ENCODE measurements around the gene CACNA2D3.

Gene CACNA2D3

GRCh38 chr3:54847361-54847760, 725.0 kb downstream of the CACNA2D3 start:
- H2AFZ ChIP-seq (ENCODE audit: low read length) = no peak overlapping the region
- H3K79me2 ChIP-seq (ENCODE audit: low read length) = no peaks in the 10 kb centered on the region
- H3K27ac ChIP-seq (ENCODE audit: low read length) = no peak overlapping the region
- no peaks in the 10 kb centered on the region for H3F3A ChIP-seq (ENCODE audit: insufficient read depth, low read length)
- TF ChIP-seq CTCF (IDR thresholded peaks at IDR 0.05; ENCODE audit: low read length) (no peak), EZH2phosphoT487 (IDR thresholded peaks at IDR 0.05; ENCODE audit: low read length) (no peak), EZH2 (optimal IDR thresholded peaks at IDR 0.05; ENCODE audit: low read depth, low read length) (no peak)
- no peaks in the 10 kb centered on the region for H3K4me1 ChIP-seq (ENCODE audit: low read length)
- H3K9me2 ChIP-seq (replicated peaks; ENCODE audit: insufficient read depth, low read length) = no peaks in the 10 kb centered on the region
- no peak overlapping the region for H3K9ac ChIP-seq (ENCODE audit: low read length)
- H3K4me3 ChIP-seq (ENCODE audit: low read length) = no peak overlapping the region
- H3K27me3 ChIP-seq (replicated peaks; ENCODE audit: insufficient read depth, low read length) = no peaks in the 10 kb centered on the region
- H3K36me3 ChIP-seq (replicated peaks; ENCODE audit: insufficient read depth, low read length) = no peaks in the 10 kb centered on the region
- no peaks in the 10 kb centered on the region for H4K20me1 ChIP-seq (ENCODE audit: insufficient read depth, low read length)
- H3K9me3 ChIP-seq (replicated peaks; ENCODE audit: insufficient read depth, low read length) = no peaks in the 10 kb centered on the region
- DNase-seq = no peak
- H3K4me2 ChIP-seq (ENCODE audit: low read depth, low read length) = no peak overlapping the region

GRCh38 chr3:54849360-54849759, 727.0 kb downstream of the CACNA2D3 start:
- no peak overlapping the region for H3K4me3 ChIP-seq (ENCODE audit: low read length)
- H2AFZ ChIP-seq (ENCODE audit: low read length) = no peak overlapping the region
- no peak for DNase-seq
- H3K4me2 ChIP-seq (ENCODE audit: low read depth, low read length) = no peak overlapping the region
- H3K27ac ChIP-seq (ENCODE audit: low read length) = no peak overlapping the region
- H3K9me3 ChIP-seq (replicated peaks; ENCODE audit: insufficient read depth, low read length) = no peaks in the 10 kb centered on the region
- no peak overlapping the region for H3K9ac ChIP-seq (ENCODE audit: low read length)
- H3K4me1 ChIP-seq (ENCODE audit: low read length) = no peaks in the 10 kb centered on the region
- no peaks in the 10 kb centered on the region for H3K9me2 ChIP-seq (replicated peaks; ENCODE audit: insufficient read depth, low read length)
- no peak for TF ChIP-seq EZH2 (optimal IDR thresholded peaks at IDR 0.05; ENCODE audit: low read depth, low read length)
- no peak for TF ChIP-seq CTCF (IDR thresholded peaks at IDR 0.05; ENCODE audit: low read length)
- no peak for TF ChIP-seq EZH2phosphoT487 (IDR thresholded peaks at IDR 0.05; ENCODE audit: low read length)
- H3K36me3 ChIP-seq (replicated peaks; ENCODE audit: insufficient read depth, low read length) = no peaks in the 10 kb centered on the region
- no peaks in the 10 kb centered on the region for H4K20me1 ChIP-seq (ENCODE audit: insufficient read depth, low read length)
- H3K27me3 ChIP-seq (replicated peaks; ENCODE audit: insufficient read depth, low read length) = no peaks in the 10 kb centered on the region
- H3F3A ChIP-seq (ENCODE audit: insufficient read depth, low read length) = no peaks in the 10 kb centered on the region
- H3K79me2 ChIP-seq (ENCODE audit: low read length) = no peaks in the 10 kb centered on the region

- no peaks in the 10 kb centered on the region for H3K79me2 ChIP-seq (ENCODE audit: low read length)
- H3K36me3 ChIP-seq (replicated peaks; ENCODE audit: insufficient read depth, low read length) = no peaks in the 10 kb centered on the region
- no peak overlapping the region for H3K4me2 ChIP-seq (ENCODE audit: low read depth, low read length)
- no peaks in the 10 kb centered on the region for H3K9me3 ChIP-seq (replicated peaks; ENCODE audit: insufficient read depth, low read length)
- H3K4me1 ChIP-seq (ENCODE audit: low read length) = no peaks in the 10 kb centered on the region
- H2AFZ ChIP-seq (ENCODE audit: low read length) = no peak overlapping the region
- H3K4me3 ChIP-seq (ENCODE audit: low read length) = no peak overlapping the region
- H4K20me1 ChIP-seq (ENCODE audit: insufficient read depth, low read length) = no peaks in the 10 kb centered on the region
- no peaks in the 10 kb centered on the region for H3F3A ChIP-seq (ENCODE audit: insufficient read depth, low read length)
- H3K9ac ChIP-seq (ENCODE audit: low read length) = no peak overlapping the region
- no peaks in the 10 kb centered on the region for H3K27me3 ChIP-seq (replicated peaks; ENCODE audit: insufficient read depth, low read length)
- no peak for TF ChIP-seq EZH2phosphoT487 (IDR thresholded peaks at IDR 0.05; ENCODE audit: low read length)
- TF ChIP-seq CTCF (IDR thresholded peaks at IDR 0.05; ENCODE audit: low read length) = no peak
- no peaks in the 10 kb centered on the region for H3K9me2 ChIP-seq (replicated peaks; ENCODE audit: insufficient read depth, low read length)
- no peak overlapping the region for H3K27ac ChIP-seq (ENCODE audit: low read length)
- no peak for DNase-seq
Observed at GRCh38 chr3:54850484-54851018, 728.2 kb downstream of the CACNA2D3 start.
